HUDEP-2 (cell line): ENCODE results near the gene SSC5D.

Source experiments
- DNase-seq, 76 experiments: peaks; one replicate each; lab custom pipeline; 2025; ENCODE audit not compliant: unreplicated experiment in 76 of 76; lab: John Stamatoyannopoulos, UW

The SSC5D gene

GRCh38 chr19:55552206-55552605, 64.0 kb downstream of the SSC5D start:
- no peak for DNase-seq

GRCh38 chr19:55552620-55553019, 64.4 kb downstream of the SSC5D start:
- DNase-seq, result no peak

DNA sequence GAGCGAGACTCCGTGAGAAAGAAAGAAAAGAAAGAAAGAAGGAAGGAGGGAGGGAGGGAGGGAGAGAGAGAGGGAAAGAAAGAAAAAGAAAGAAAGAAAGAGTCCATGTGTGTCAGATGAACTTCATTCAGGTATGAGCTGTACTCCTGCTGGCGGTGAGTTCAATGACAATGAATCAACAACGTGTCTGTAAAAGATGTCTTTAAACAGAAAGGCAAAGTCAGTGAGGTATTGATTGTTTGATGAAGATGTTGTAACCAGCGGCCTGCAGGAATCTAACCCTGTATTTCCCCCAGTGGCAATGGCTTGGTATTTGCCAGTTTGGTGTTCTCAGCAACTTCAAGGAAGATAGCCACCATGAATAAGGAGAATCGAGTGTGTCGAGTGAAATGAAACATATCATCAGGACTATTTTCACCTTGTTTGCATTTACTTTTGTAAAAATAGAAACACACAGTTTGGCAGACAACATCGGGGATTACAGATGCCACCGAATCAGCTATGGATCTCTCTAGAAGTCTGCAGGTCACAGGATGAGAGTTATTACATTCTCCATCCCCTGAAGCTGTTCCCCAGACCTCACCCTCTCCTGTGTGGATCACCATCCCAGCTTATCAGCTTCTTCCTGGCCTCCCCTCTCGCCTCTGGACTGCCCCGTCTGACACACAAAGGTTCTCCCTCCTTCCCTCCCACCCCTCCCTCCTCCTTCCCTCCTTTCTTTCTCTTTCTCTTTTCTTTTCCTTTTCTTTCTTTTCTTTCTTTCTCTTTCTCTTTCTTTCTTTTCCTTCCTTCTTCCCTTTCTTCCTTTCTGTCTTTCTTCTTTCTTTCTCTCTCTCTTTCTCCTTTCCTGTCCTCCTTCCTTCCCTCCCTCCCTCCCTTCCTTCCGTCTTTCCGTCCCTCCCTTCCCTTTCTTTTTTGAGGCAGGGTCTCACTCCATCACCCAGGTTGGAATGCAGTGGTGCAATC, 65.3 kb downstream of the SSC5D start:
- DNase-seq, result no peak

DNA sequence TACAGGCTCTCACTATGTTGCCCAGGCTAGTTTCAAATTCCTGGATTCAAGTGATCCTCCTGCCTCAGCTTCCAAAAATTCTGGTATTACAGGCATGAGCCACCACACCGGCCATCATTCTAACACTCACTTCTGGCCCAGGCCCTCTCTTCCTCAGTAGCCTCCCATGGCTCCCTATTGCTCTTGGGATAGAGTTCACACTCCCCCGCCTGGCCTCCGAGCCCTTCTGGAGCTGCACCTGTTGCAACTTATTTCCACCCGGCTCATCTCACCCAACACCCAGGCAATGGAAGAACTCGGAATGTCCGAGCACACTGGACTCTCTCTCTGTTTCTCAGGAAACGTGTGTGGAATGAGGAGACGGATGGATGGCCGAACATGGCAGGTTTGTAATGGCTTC, 66.1 kb downstream of the SSC5D start:
- no peak for DNase-seq

DNA sequence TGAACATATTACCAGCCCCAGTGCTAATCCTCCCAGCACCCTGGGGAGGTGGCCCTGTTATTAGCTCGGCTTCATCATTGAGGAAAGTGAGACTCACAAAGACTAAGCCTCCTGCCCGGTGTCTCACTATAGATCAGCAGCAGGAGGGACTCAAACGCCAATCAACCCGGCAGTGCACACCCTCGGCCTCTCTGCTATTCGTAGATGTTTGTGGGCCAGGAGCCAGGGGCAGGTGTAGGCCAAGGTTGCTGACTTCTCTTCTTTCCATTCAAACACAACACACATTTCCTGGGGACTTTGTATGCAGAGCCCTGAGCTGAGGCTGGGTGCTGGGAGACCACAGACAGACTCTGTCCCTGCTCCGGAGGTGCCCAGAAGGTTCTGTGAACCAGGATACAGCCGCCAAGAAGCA, 66.5 kb downstream of the SSC5D start:
- DNase-seq, result no peak

DNA sequence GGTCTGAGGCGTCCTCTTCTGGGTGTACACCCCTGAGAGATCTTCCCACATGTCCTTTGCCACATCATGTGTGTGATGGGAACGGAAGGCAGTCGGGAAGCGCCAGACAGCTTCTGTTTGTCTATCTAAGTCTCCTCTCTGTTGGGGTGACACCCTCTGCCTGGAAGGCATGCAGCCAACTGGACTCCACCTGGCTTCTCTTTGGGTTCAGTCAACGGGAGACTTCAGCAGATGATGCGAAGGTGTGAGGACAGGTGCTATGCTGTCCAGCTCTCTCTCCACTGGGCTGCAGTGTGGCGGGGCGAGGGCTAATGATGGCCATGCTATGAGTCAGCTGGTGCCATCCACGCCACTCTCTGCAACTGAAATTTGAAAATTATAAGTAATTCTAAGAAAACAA, 71.4 kb downstream of the SSC5D start:
- DNase-seq, result no peak

GRCh38 chr19:55563261-55563690, 75.0 kb downstream of the SSC5D start:
- no peak for DNase-seq

GRCh38 chr19:55566823-55567222, 78.6 kb downstream of the SSC5D start:
- DNase-seq, result no peak

GRCh38 chr19:55567708-55568328, 79.6 kb downstream of the SSC5D start:
- DNase-seq, result no peak
